HepG2 (cell line): Measurements from ENCODE around the gene LTB4R. TPM values are rescaled to one million over a fixed set of nuclear protein-coding genes. Genes with fewer than 3 reads are reported as not detected.

ENCODE experiments used
- BRCA1 ChIP-seq: sonication (generic); formaldehyde crosslinking; IDR thresholded peaks from 2 replicates; pipeline ENCODE4 v1.4.0; 2020; ENCODE audit warnings: missing genetic modification reagents
- ETV6 ChIP-seq: sonication (generic); formaldehyde crosslinking; conservative IDR thresholded peaks from 2 replicates; pipeline ENCODE4 v1.4.0; 2020; ENCODE audit warnings: missing genetic modification reagents
- GTF3A ChIP-seq: sonication (generic); formaldehyde crosslinking; conservative IDR thresholded peaks from 2 replicates; pipeline ENCODE4 v1.4.0; 2020; ENCODE audit warnings: mild to moderate bottlenecking, missing genetic modification reagents
- HDAC1 ChIP-seq: sonication (generic); formaldehyde crosslinking; IDR thresholded peaks from 2 replicates; pipeline ENCODE4 v1.5.1; 2020; ENCODE audit warnings: mild to moderate bottlenecking, missing genetic modification reagents
- HDAC2 ChIP-seq: sonication (generic); formaldehyde crosslinking; IDR thresholded peaks from 2 replicates; pipeline ENCODE4 v1.4.0; 2020; ENCODE audit warnings: missing genetic modification reagents
- HMG20A ChIP-seq: IDR thresholded peaks from 2 replicates; pipeline ENCODE4 v1.6.1; 2016; ENCODE audit warnings: borderline replicate concordance
- IRF9 ChIP-seq: sonication (generic); formaldehyde crosslinking; IDR thresholded peaks from 2 replicates; pipeline ENCODE4 v1.8.0; 2022; ENCODE audit warnings: missing genetic modification reagents, mild to moderate bottlenecking, borderline replicate concordance
- JUN ChIP-seq: sonication (generic); formaldehyde crosslinking; IDR thresholded peaks from 2 replicates; pipeline ENCODE4 v1.4.0; 2020; ENCODE audit warnings: mild to moderate bottlenecking, missing genetic modification reagents
- KAT2B ChIP-seq: fragments of 150-350 bp; IDR thresholded peaks from 2 replicates; pipeline ENCODE4 v1.6.1; 2014; ENCODE audit warnings: low read depth, low read length, borderline replicate concordance
- KDM3A ChIP-seq: IDR thresholded peaks from 2 replicates; pipeline ENCODE4 v1.6.1; 2018; ENCODE audit warnings: low read depth, missing compliant biosample characterization
- NFIC ChIP-seq: IDR thresholded peaks from 2 replicates; pipeline ENCODE4 v1.6.1; 2012; ENCODE audit warnings: mild to moderate bottlenecking, low read length, inconsistent platforms
- NR2F6 ChIP-seq, 2 experiments: IDR thresholded peaks; 2 replicates each; pipeline ENCODE4 v1.6.1; 2016; ENCODE audit warnings: antibody characterized with exemption in 1 of 2, mild to moderate bottlenecking in 1 of 2
- SMARCC2 ChIP-seq: fragments of 450-650 bp; IDR thresholded peaks from 2 replicates; pipeline ENCODE4 v1.6.1; 2017; ENCODE audit warnings: antibody characterized with exemption, mild to moderate bottlenecking
- SP140L ChIP-seq: sonication (generic); formaldehyde crosslinking; IDR thresholded peaks from 2 replicates; pipeline ENCODE4 v1.4.0; 2020; ENCODE audit warnings: missing genetic modification reagents, borderline replicate concordance
- ZFP36L2 ChIP-seq: sonication (generic); formaldehyde crosslinking; IDR thresholded peaks from 2 replicates; pipeline ENCODE4 v1.4.0; 2020; ENCODE audit warnings: missing genetic modification reagents
- ZNF124 ChIP-seq: sonication (generic); formaldehyde crosslinking; IDR thresholded peaks from 2 replicates; pipeline ENCODE4 v1.4.0; 2020; ENCODE audit warnings: missing genetic modification reagents
- ZNF230 ChIP-seq: sonication (generic); formaldehyde crosslinking; IDR thresholded peaks from 2 replicates; pipeline ENCODE4 v1.4.0; 2020; ENCODE audit warnings: mild to moderate bottlenecking, missing genetic modification reagents
- ZNF3 ChIP-seq: IDR thresholded peaks from 2 replicates; pipeline ENCODE4 v1.7.0; 2017; ENCODE audit warnings: inconsistent platforms
- ZNF567 ChIP-seq: sonication (generic); formaldehyde crosslinking; IDR thresholded peaks from 2 replicates; pipeline ENCODE4 v1.8.1; 2023; ENCODE audit warnings: mild to moderate bottlenecking, missing genetic modification reagents, borderline replicate concordance
- ZNF687 ChIP-seq: sonication (generic); formaldehyde crosslinking; IDR thresholded peaks from 2 replicates; pipeline ENCODE4 v1.5.1; 2020; ENCODE audit warnings: mild to moderate bottlenecking, missing genetic modification reagents, moderate library complexity
- ZNF777 ChIP-seq: sonication (generic); formaldehyde crosslinking; IDR thresholded peaks from 2 replicates; pipeline ENCODE4 v1.4.0; 2020; ENCODE audit warnings: missing genetic modification reagents
- polyA plus RNA-seq, 8 experiments: library from polyadenylated mRNA; depleted of rRNA in 3 of 8; stranded (reverse) in 7 of 8; unstranded in 1 of 8; fragments of >200 nt; fragmentation: Illumina TruSeq in 4 of 8; extraction: Trizol in 4 of 8; gene quantifications; 2 replicates each; pipeline versions ENCODE4 v1.2.1 to v1.2.3, GENCODE V29; 2011 to 2016; ENCODE audit warnings: low read depth in 4 of 8, missing spikeins in 1 of 8, mixed read lengths in 1 of 8; ENCODE audit not compliant: insufficient read depth in 1 of 8
- total RNA-seq, 5 experiments: library from RNA; depleted of rRNA; stranded (reverse); fragments of >200 nt; fragmentation: Illumina TruSeq; extraction: Trizol; gene quantifications; 2 replicates each; pipeline ENCODE4 v1.2.3, GENCODE V29; 2016; ENCODE audit warnings: low read depth in 1 of 5
- TF ChIP-seq, protein P1 (sequence below): sonication (generic); formaldehyde crosslinking; IDR thresholded peaks from 2 replicates; pipeline ENCODE4 v1.5.0; 2020; ENCODE audit warnings: missing genetic modification reagents
- TF ChIP-seq, protein P2 (sequence below): sonication (generic); formaldehyde crosslinking; conservative IDR thresholded peaks from 2 replicates; pipeline ENCODE4 v1.5.0; 2020; ENCODE audit warnings: missing genetic modification reagents

Gene LTB4R
- total and polyA plus RNA-seq, 2 of the 13 experiments (the other 11 are each of a cell fraction or from before 2014, with no cell fraction given) = 3.2 to 8.2 TPM

- TF ChIP-seq SP140L (CRISPR knock-in tag) = 0 out of 2 replicates have a peak, but pooled peaks have one; percentile 67
- TF ChIP-seq BRCA1 (CRISPR knock-in tag) = no peak
- no peak for TF ChIP-seq SMARCC2
- peak; percentile 91; the same call in 1 of the 2 replicates for TF ChIP-seq GTF3A
- TF ChIP-seq ZNF3 (CRISPR knock-in tag) = no peak
- 0 out of 2 replicates have a peak, but pooled peaks have one; percentile 50 for TF ChIP-seq ZFP36L2 (CRISPR knock-in tag)
- TF ChIP-seq KAT2B = no peak
- TF ChIP-seq ZNF687 = peak; percentile 87
- TF ChIP-seq ZNF567 = peak; percentile 86
- peak; percentile 16; the same call in 1 of the 2 replicates for TF ChIP-seq HDAC2 (CRISPR knock-in tag)
- TF ChIP-seq ZNF777 = peak; percentile 88
- TF ChIP-seq ZNF124 = peak; percentile 89
- peak; percentile 94 for TF ChIP-seq IRF9 (CRISPR knock-in tag)
- TF ChIP-seq JUN (CRISPR knock-in tag) = no peak; the same call in 1 of the 2 replicates
- TF ChIP-seq, protein P1, sequence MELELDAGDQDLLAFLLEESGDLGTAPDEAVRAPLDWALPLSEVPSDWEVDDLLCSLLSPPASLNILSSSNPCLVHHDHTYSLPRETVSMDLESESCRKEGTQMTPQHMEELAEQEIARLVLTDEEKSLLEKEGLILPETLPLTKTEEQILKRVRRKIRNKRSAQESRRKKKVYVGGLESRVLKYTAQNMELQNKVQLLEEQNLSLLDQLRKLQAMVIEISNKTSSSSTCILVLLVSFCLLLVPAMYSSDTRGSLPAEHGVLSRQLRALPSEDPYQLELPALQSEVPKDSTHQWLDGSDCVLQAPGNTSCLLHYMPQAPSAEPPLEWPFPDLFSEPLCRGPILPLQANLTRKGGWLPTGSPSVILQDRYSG = no peak; the same call in 1 of the 2 replicates
- peak; percentile 97 for TF ChIP-seq KDM3A (CRISPR knock-in tag)
- TF ChIP-seq ZNF230 (CRISPR knock-in tag) = peak; percentile 95
- peak; percentile 58; the same call in 1 of the 2 replicates for TF ChIP-seq ETV6
- TF ChIP-seq NR2F6 (IDR thresholded peaks at IDR 0.05) = no peak
- TF ChIP-seq NR2F6 (CRISPR knock-in tag; IDR thresholded peaks at IDR 0.05) = peak; percentile 56
- TF ChIP-seq, protein P2, sequence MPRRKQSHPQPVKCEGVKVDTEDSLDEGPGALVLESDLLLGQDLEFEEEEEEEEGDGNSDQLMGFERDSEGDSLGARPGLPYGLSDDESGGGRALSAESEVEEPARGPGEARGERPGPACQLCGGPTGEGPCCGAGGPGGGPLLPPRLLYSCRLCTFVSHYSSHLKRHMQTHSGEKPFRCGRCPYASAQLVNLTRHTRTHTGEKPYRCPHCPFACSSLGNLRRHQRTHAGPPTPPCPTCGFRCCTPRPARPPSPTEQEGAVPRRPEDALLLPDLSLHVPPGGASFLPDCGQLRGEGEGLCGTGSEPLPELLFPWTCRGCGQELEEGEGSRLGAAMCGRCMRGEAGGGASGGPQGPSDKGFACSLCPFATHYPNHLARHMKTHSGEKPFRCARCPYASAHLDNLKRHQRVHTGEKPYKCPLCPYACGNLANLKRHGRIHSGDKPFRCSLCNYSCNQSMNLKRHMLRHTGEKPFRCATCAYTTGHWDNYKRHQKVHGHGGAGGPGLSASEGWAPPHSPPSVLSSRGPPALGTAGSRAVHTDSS (CRISPR knock-in tag) = peak; percentile 94; the same call in 1 of the 2 replicates
- TF ChIP-seq HMG20A = peak; percentile 54; the same call in 1 of the 2 replicates
- peak; percentile 29; the same call in 1 of the 2 replicates for TF ChIP-seq HDAC1 (CRISPR knock-in tag)
- no peak for TF ChIP-seq NFIC
Observed at GRCh38 chr14:24365600-24366412, 54.5 kb downstream of the LTB4R start (continued).
